Uterus (tissue), 2 donors: ENCODE data around the gene PXDC1.

Source experiments
- POLR2A ChIP-seq, 2 donors: fragments of 450-650 bp; IDR thresholded peaks; one replicate each; pipeline ENCODE4 v1.6.1; 2016; ENCODE audit warnings: antibody characterized with exemption in 2 of 2, mild to moderate bottlenecking in 1 of 2, moderate library complexity in 1 of 2
- TF ChIP-seq, protein P1 (sequence below), 4 experiments: fragments of 200-600 bp in 2 of 4; fragments of 450-650 bp in 2 of 4; sonication (generic) in 2 of 4; IDR thresholded peaks; one replicate each; pipeline ENCODE4 v1.5.1; 2016 to 2019; ENCODE audit warnings: antibody characterized with exemption in 4 of 4, mild to moderate bottlenecking in 2 of 4, moderate library complexity in 1 of 4

DNA sequence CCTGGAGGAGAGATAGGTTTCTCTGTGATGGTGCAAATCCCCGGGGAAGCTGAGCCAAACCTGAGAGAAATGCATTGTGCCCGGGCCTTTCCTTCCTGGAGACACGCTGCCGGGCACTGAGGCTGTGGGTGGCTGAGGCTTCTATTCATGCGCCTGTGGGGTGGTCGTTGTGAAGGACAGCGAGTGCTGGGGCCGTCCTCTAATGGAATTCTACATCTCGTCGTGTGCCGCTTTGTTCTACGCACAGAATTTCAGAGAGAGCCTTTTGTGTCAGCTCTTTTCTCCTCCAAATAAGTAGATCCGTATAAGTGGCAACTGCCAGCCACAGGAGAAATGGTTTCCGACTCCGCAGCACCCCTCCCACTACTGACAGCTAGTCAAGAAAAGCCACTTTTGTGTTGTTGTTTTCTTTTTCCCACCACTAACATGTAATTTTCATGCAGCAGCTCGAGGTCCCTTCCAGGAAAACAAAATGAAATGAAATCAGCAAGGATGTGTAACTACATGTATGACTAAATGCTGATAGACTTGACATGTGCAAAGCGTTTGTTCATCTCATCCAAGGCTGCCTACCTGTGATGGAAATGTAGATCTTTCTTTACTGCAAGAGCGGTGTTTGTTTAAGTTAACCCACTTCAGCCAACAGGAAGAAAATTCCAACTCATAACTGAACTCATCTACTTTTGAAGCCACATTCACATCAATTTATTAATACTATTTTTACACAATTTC is 26.4 kb upstream of the PXDC1 start:
- TF ChIP-seq, protein P1, sequence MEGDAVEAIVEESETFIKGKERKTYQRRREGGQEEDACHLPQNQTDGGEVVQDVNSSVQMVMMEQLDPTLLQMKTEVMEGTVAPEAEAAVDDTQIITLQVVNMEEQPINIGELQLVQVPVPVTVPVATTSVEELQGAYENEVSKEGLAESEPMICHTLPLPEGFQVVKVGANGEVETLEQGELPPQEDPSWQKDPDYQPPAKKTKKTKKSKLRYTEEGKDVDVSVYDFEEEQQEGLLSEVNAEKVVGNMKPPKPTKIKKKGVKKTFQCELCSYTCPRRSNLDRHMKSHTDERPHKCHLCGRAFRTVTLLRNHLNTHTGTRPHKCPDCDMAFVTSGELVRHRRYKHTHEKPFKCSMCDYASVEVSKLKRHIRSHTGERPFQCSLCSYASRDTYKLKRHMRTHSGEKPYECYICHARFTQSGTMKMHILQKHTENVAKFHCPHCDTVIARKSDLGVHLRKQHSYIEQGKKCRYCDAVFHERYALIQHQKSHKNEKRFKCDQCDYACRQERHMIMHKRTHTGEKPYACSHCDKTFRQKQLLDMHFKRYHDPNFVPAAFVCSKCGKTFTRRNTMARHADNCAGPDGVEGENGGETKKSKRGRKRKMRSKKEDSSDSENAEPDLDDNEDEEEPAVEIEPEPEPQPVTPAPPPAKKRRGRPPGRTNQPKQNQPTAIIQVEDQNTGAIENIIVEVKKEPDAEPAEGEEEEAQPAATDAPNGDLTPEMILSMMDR (IDR thresholded peaks at IDR 0.05): no peak
- TF ChIP-seq POLR2A (IDR thresholded peaks at IDR 0.05): no peak
